ENCODE results near the gene TAF4B.

TAF4B gene

DNA sequence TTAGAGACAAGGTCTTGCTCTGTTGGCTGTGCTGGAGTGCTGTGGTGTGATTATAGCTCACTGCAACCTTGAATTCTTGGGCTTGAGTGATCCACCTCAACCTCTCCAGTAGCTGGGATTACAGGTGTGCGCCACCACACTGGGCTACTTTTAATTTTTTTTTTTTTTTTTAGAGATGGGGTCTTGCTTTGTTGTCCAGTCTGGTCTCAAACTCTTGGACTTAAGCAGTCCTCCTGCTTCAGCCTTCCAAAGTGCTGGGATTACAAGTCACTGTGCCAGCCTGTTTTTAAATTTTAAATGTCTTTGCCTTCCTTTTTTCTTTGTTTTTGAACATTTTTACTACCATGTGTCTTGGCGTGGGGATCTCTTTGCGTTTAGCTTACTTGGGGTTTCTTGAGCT, 32.5 kb downstream of the TAF4B start:
- TF ChIP-seq, protein P1, sequence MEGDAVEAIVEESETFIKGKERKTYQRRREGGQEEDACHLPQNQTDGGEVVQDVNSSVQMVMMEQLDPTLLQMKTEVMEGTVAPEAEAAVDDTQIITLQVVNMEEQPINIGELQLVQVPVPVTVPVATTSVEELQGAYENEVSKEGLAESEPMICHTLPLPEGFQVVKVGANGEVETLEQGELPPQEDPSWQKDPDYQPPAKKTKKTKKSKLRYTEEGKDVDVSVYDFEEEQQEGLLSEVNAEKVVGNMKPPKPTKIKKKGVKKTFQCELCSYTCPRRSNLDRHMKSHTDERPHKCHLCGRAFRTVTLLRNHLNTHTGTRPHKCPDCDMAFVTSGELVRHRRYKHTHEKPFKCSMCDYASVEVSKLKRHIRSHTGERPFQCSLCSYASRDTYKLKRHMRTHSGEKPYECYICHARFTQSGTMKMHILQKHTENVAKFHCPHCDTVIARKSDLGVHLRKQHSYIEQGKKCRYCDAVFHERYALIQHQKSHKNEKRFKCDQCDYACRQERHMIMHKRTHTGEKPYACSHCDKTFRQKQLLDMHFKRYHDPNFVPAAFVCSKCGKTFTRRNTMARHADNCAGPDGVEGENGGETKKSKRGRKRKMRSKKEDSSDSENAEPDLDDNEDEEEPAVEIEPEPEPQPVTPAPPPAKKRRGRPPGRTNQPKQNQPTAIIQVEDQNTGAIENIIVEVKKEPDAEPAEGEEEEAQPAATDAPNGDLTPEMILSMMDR (IDR thresholded peaks at IDR 0.05), result no peak

DNA sequence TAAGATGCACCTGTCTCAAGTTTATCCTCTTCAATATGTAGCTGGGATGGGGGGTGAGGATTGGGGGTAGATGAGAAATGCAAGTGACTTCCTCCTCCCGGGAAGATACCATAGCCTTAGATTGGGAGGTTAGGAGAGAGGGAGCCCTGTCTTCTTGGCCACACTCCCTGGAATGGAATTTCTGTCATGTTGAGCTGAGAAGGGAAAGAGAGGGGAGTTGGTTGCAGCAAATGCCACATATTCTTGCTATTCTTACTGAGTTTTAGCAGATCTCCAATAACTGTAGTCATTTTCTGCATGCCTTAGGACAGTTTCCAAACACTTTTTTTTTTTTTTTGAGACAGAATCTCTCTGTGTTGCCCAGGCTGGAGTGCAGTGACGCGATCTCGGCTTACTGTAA, 35.9 kb downstream of the TAF4B start:
- TF ChIP-seq, protein P1 (IDR thresholded peaks at IDR 0.05), result no peak

- TF ChIP-seq, protein P1 (IDR thresholded peaks at IDR 0.05), result no peak
Observed at GRCh38 chr18:26267357-26267930, 41.2 kb downstream of the TAF4B start.

GRCh38 chr18:26268454-26268853, 42.2 kb downstream of the TAF4B start:
- TF ChIP-seq, protein P1 (IDR thresholded peaks at IDR 0.05), result no peak

DNA sequence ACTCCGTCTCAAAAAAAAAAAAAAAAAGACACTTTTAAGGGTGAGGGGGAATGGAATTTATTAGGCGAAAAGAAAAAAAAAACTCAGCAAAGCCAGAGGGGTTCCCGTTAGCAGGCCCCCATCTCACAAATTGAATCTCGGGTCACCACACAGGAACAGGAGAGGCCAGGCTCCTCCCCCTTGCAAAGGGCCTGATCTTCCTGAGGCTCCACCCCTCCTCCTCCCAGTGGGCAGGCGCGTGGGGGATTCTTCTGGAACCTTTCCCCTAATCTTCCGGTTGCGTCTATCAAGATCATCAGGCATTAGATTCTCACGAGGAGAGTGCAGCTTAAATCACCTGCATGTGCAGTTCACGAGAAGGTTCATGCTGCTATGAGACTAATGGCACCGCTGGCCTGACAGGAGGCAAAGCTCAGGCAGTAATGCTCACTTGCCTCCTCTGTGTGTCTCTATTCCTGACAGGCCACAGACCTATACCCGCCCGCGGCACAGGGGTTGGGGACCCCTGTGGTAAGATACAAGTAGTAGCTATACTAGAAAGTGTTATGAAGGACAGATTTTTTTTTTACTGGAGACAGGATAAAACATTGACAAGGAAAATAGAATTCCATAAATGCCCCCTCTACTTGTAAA, 45.8 kb downstream of the TAF4B start:
- TF ChIP-seq, protein P1 (IDR thresholded peaks at IDR 0.05), result no peak

DNA sequence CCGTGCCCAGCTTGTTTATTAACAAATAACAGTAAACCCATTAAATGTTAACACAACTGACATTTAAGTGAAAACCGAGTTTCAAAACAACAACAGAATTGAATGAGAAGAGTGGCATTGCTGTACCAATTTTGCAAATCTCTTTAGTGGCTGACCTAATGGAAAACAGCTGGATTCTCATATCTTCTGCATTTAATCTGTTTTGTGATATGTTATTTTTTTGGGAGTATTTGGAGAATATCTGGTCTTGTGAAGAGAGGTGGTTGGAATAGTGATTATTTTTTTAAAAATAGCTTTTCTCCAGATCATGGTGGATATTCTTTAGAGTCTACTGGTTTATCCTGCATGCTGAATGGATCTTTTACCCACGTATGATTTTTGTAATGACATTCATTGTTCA, 51.1 kb downstream of the TAF4B start:
- TF ChIP-seq, protein P1 (IDR thresholded peaks at IDR 0.05), result no peak

- TF ChIP-seq, protein P1 (IDR thresholded peaks at IDR 0.05), result no peak
Observed at GRCh38 chr18:26279428-26279827, 53.2 kb downstream of the TAF4B start.

Data from LNCAP (cell line).